ENCODE data around the gene FICD.
"Not testable (repeated sequence)": the region's sequence is repeated elsewhere in the genome, so short reads cannot be mapped to it uniquely, and the experiment has no call there.

The FICD gene

GRCh38 chr12:108514973-108515814 is at the start of gene FICD:
Gene FICD, plus strand, starts transcription at chr12:108515277. Its CDS starts 1,696 bp downstream, at chr12:108516973.
- in situ Hi-C loops (cut with HindIII; ENCODE audit: low sequenced_read_pairs) = no loop called here

- in situ Hi-C loops (cut with HindIII; ENCODE audit: low sequenced_read_pairs) = no loop called here
These were observed 49.7 kb upstream of the FICD start for GRCh38 chr12:108465417-108465816.

GRCh38 chr12:108468196-108468968 is 46.7 kb upstream of the FICD start:
- in situ Hi-C loops (cut with HindIII; ENCODE audit: low sequenced_read_pairs) = no loop called here

- in situ Hi-C loops (cut with HindIII; ENCODE audit: low sequenced_read_pairs) = no loop called here
These were observed 41.5 kb upstream of the FICD start for GRCh38 chr12:108473400-108474055.

GRCh38 chr12:108475396-108475795 is 39.7 kb upstream of the FICD start:
- in situ Hi-C loops (cut with HindIII; ENCODE audit: low sequenced_read_pairs) = no loop called here

GRCh38 chr12:108477055-108477880 is 37.8 kb upstream of the FICD start:
- in situ Hi-C loops (cut with HindIII; ENCODE audit: low sequenced_read_pairs) = no loop called here

- in situ Hi-C loops (cut with HindIII; ENCODE audit: low sequenced_read_pairs) = no loop called here
These were observed 37.2 kb upstream of the FICD start for GRCh38 chr12:108477881-108478259.

GRCh38 chr12:108478611-108479206 is 36.4 kb upstream of the FICD start:
- in situ Hi-C loops (cut with HindIII; ENCODE audit: low sequenced_read_pairs) = no loop called here

- in situ Hi-C loops (cut with HindIII; ENCODE audit: low sequenced_read_pairs) = no loop called here
These were observed 35.6 kb upstream of the FICD start for GRCh38 chr12:108479364-108480070.

GRCh38 chr12:108482717-108483212 is 32.3 kb upstream of the FICD start:
- in situ Hi-C loops (cut with HindIII; ENCODE audit: low sequenced_read_pairs) = no loop called here

- in situ Hi-C loops (cut with HindIII; ENCODE audit: low sequenced_read_pairs) = no loop called here
These were observed 31.6 kb upstream of the FICD start for GRCh38 chr12:108483213-108484059.

GRCh38 chr12:108484431-108484830 is 30.6 kb upstream of the FICD start:
- in situ Hi-C loops (cut with HindIII; ENCODE audit: low sequenced_read_pairs) = no loop called here

- in situ Hi-C loops (cut with HindIII; ENCODE audit: low sequenced_read_pairs) = no loop called here
These were observed 30.2 kb upstream of the FICD start for GRCh38 chr12:108484845-108485244.

- in situ Hi-C loops (cut with HindIII; ENCODE audit: low sequenced_read_pairs) = not testable (repeated sequence)
These were observed 29.7 kb upstream of the FICD start for GRCh38 chr12:108485371-108485770.

GRCh38 chr12:108487029-108487428 is 28.0 kb upstream of the FICD start:
- in situ Hi-C loops (cut with HindIII; ENCODE audit: low sequenced_read_pairs) = not testable (repeated sequence)

GRCh38 chr12:108491256-108491655 is 23.8 kb upstream of the FICD start:
- in situ Hi-C loops (cut with HindIII; ENCODE audit: low sequenced_read_pairs) = no loop called here

- in situ Hi-C loops (cut with HindIII; ENCODE audit: low sequenced_read_pairs) = no loop called here
These were observed 20.0 kb upstream of the FICD start for GRCh38 chr12:108495054-108495453.

GRCh38 chr12:108495823-108496579 is 19.1 kb upstream of the FICD start:
- in situ Hi-C loops (cut with HindIII; ENCODE audit: low sequenced_read_pairs) = no loop called here

Measured in endothelial cell of hepatic sinusoid (primary cell).